NT2/D1 (cell line): ENCODE results near the gene KCNJ2.

ENCODE experiments used
- DNase-seq: peaks from one replicate; pipeline ENCODE4 v3.0.0-alpha.2; 2011; ENCODE audit warnings: low read depth, low spot score
- H3K27me3 ChIP-seq: 2 replicates; pipeline ENCODE4 v1.6.0; 2011; ENCODE audit warnings: mild to moderate bottlenecking; ENCODE audit not compliant: insufficient read length, insufficient read depth
- H3K36me3 ChIP-seq: 2 replicates; pipeline ENCODE4 v1.6.1; 2011; ENCODE audit warnings: mild to moderate bottlenecking, low read length, mixed read lengths; ENCODE audit not compliant: insufficient read depth, insufficient read length
- H3K4me1 ChIP-seq: 2 replicates; pipeline ENCODE4 v1.5.1; 2011; ENCODE audit not compliant: insufficient read depth, insufficient read length
- H3K4me3 ChIP-seq: 2 replicates; pipeline ENCODE4 v1.5.1; 2011; ENCODE audit warnings: low read depth; ENCODE audit not compliant: insufficient read length
- H3K9ac ChIP-seq: 2 replicates; pipeline ENCODE4 v1.6.0; 2011; ENCODE audit warnings: low read depth; ENCODE audit not compliant: insufficient read length
- H3K9me3 ChIP-seq: 2 replicates; pipeline ENCODE4 v1.5.1; 2011; ENCODE audit warnings: mild to moderate bottlenecking, low read length; ENCODE audit not compliant: insufficient read depth
- SUZ12 ChIP-seq: IDR thresholded peaks from 2 replicates; pipeline ENCODE4 v1.6.1; 2011; ENCODE audit not compliant: insufficient read length, insufficient read depth; ENCODE audit errors: extremely low read depth
- YY1 ChIP-seq: IDR thresholded peaks from 2 replicates; pipeline ENCODE4 v1.6.1; 2011; ENCODE audit not compliant: insufficient read length, insufficient read depth
- ZNF274 ChIP-seq: IDR thresholded peaks from 2 replicates; pipeline ENCODE4 v1.6.1; 2011; ENCODE audit warnings: mild to moderate bottlenecking, low read depth, low read length

Gene KCNJ2

DNA sequence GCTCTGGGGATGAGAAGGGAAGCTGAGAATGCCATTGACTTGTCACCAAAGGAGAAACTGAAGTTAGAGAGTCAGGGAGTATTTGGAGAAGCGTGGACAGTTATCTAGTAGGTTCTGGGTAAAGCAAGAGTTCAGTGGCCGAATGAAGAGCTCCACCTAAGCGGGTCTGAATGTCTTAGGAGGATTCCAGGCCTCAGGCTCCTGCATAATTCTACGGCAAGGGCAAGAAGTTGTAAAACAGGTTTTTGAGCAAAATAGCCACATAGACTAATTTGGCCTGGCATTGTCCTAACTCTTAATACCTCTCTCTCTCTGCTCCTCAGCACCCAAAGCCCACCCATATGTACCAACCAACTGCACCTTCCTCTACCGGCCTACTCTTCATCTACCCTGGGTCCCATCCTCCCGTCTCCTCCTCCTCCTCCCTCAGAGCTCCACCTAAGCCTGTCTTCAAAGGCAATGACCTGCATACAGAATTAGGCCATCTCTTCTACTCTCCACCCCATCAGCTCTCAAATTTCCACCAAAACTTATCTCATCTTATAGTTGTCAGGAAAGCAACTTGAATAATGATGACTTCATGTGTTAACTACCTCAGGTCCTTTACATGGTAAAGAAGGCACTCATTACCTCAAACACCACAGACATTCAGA lies 42.0 kb upstream of the KCNJ2 start:
- DNase-seq = no peak
- H3K9ac ChIP-seq = no peak overlapping the region
- no peak for TF ChIP-seq YY1
- TF ChIP-seq ZNF274 = no peak
- TF ChIP-seq SUZ12 = no peak
- no peaks in the 10 kb centered on the region for H3K36me3 ChIP-seq
- H3K4me3 ChIP-seq = no peak overlapping the region
- 0 out of 2 replicates have a peak, but pooled peaks cover 4% of the 10 kb centered on the region for H3K9me3 ChIP-seq
- no peaks in the 10 kb centered on the region for H3K4me1 ChIP-seq
- no peaks in the 10 kb centered on the region for H3K27me3 ChIP-seq

DNA sequence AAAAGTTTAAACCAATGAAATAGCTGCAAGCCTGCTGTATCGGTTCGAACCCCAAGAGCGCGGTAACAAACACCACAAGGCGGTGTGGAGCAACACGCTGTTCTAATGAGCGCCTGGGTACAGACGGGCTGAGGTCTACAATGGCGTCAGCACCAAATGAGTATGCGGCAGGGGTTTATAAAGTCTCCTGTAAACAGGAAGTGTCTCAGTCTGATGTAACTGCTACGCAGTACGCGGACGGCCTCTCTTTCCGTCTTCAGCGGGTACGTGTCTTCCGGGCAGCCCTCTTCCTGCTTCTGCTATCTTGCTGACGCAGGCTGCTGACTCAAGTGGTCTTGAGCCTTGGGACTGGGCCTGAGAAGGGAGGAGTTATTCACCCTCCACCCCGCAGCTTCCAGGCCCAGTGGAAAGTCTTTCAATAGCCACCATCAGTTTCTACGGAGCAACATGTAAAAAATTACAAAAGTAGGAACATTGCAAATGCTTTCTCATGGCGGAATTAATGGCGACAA lies 40.5 kb upstream of the KCNJ2 start:
- H3K4me3 ChIP-seq = no peak overlapping the region
- no peaks in the 10 kb centered on the region for H3K36me3 ChIP-seq
- TF ChIP-seq SUZ12 (no peak), YY1 (no peak), ZNF274 (no peak)
- no peak overlapping the region for H3K9ac ChIP-seq
- H3K9me3 ChIP-seq = peaks cover 12% of the 10 kb centered on the region; the same call in 1 of the 2 replicates
- DNase-seq = no peak
- no peaks in the 10 kb centered on the region for H3K27me3 ChIP-seq
- H3K4me1 ChIP-seq = no peaks in the 10 kb centered on the region

DNA sequence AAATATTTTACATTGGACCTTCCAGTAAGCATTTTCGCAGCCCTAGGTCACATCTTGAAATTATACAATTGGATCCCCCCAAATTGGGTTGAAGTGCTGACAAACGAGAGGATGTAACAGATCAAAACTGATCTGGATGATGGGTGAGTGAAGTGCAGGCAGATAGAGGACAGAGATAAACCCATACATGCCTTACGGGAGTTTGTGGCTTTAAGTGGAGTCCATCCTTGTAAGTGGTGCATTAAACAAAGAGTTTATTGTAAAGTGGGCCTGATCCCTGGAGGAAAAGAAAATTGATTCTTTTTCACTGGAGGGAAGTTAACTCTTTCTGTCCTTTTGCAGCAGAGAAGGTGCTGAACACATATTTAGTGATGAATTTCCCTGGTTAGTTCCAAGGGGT lies 39.0 kb upstream of the KCNJ2 start:
- Histone ChIP-seq H3K27me3 (no peaks in the 10 kb centered on the region), H3K36me3 (no peaks in the 10 kb centered on the region), H3K4me3 (no peak overlapping the region), H3K9ac (no peak overlapping the region), H3K9me3 (peaks cover 12% of the 10 kb centered on the region; the same call in 1 of the 2 replicates), H3K4me1 (no peaks in the 10 kb centered on the region)
- no peak for DNase-seq
- TF ChIP-seq ZNF274 (no peak), SUZ12 (no peak), YY1 (no peak)

DNA sequence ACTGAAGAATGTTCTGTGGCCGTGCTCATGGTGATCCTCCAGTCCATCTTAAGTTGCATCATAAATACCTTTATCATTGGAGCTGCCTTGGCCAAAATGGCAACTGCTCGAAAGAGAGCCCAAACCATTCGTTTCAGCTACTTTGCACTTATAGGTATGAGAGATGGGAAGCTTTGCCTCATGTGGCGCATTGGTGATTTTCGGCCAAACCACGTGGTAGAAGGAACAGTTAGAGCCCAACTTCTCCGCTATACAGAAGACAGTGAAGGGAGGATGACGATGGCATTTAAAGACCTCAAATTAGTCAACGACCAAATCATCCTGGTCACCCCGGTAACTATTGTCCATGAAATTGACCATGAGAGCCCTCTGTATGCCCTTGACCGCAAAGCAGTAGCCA lies 36.8 kb upstream of the KCNJ2 start:
- Histone ChIP-seq H3K9me3 (peaks cover 12% of the 10 kb centered on the region; the same call in 1 of the 2 replicates), H3K4me1 (no peaks in the 10 kb centered on the region), H3K4me3 (no peak overlapping the region), H3K27me3 (no peaks in the 10 kb centered on the region), H3K9ac (no peak overlapping the region), H3K36me3 (no peaks in the 10 kb centered on the region)
- TF ChIP-seq ZNF274 (no peak), YY1 (no peak), SUZ12 (no peak)
- no peak for DNase-seq

DNA sequence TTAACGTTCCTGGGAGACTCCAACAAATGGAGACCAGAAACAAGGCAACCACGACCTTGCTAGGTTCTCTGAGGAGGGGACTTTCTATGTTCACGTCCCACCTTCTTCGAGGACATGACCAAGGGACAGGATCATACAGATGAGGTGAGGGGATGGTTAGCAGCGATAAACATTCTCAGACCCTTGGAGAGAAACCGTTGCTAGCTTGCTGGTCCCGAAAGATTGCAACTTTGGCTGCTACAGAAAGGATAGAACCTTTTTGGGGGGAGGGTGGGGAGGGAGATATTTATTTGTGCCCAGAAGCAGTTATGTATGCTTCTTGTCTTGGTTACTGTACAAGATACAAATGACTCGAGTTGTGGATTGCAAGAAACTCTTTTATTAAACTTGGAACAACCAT lies 35.3 kb upstream of the KCNJ2 start:
- H3K4me3 ChIP-seq = no peak overlapping the region
- no peak for DNase-seq
- H3K9me3 ChIP-seq = peaks cover 12% of the 10 kb centered on the region; the same call in 1 of the 2 replicates
- no peak overlapping the region for H3K9ac ChIP-seq
- no peaks in the 10 kb centered on the region for H3K36me3 ChIP-seq
- no peaks in the 10 kb centered on the region for H3K4me1 ChIP-seq
- no peaks in the 10 kb centered on the region for H3K27me3 ChIP-seq
- TF ChIP-seq ZNF274 (no peak), SUZ12 (no peak), YY1 (no peak)

DNA sequence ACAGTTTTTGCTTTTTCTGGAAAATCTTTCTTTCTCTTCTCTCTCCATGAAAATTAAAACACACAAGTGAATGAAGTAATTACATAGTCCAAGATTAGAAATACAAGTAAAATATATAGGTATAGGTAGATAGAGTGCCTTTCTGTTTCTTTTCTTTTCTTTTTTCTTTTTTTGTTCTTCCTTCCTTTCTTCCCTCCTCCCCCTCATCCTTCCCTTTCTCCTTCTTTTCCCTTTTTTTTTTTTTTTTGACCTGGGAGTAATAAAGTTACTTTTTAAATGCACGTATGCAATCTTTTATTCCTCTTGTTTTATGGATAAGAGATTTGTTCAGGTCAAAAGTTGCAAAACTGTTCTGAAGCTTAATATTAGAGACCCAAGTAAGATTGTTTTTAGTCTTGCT lies 34.6 kb upstream of the KCNJ2 start:
- Histone ChIP-seq H3K4me1 (no peaks in the 10 kb centered on the region), H3K9ac (no peak overlapping the region), H3K4me3 (no peak overlapping the region), H3K36me3 (no peaks in the 10 kb centered on the region), H3K9me3 (peaks cover 12% of the 10 kb centered on the region; the same call in 1 of the 2 replicates), H3K27me3 (no peaks in the 10 kb centered on the region)
- DNase-seq = no peak
- TF ChIP-seq ZNF274 (no peak), SUZ12 (no peak)

DNA sequence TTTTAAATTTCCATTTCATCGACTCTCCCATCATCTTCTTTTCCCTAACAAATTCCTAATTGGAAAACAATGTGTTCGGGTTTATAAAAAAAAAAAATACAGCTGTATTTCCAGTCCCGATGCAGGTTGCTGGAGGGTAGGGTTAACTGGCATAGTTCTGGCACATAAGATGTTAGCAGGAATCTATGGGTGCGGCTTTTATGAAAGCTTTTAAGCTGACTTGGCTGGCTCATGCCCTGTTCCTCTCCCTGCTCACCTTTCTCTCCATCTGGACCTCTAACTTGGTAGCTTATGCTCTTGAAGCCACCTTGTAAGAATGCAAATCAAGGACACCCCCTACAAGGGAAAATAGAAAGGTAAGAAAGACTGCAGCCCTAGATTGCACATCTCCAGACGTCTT lies 33.2 kb upstream of the KCNJ2 start:
- DNase-seq = no peak
- no peak for TF ChIP-seq ZNF274
- TF ChIP-seq YY1 = no peak
- no peak for TF ChIP-seq SUZ12

More for the DNA sequence above, 33.2 kb upstream of the KCNJ2 start:
- no peaks in the 10 kb centered on the region for H3K27me3 ChIP-seq
- H3K36me3 ChIP-seq = no peaks in the 10 kb centered on the region
- peaks cover 12% of the 10 kb centered on the region; the same call in 1 of the 2 replicates for H3K9me3 ChIP-seq
- no peaks in the 10 kb centered on the region for H3K4me1 ChIP-seq
- no peak overlapping the region for H3K9ac ChIP-seq
- no peak overlapping the region for H3K4me3 ChIP-seq
